Neural cell (in vitro differentiated cells): ENCODE results near the gene SCYL1. TPM values are rescaled to one million over a fixed set of nuclear protein-coding genes. Genes with fewer than 3 reads are reported as not detected.
A peak's percentile ranks its signal among the peaks of the same experiment; 100 is the strongest.

ENCODE experiments used
- H2AFZ ChIP-seq: fragments of 200-600, 300-800 bp; sonication (generic), shearing (Covaris generic); 2 replicates; pipeline ENCODE4 v1.6.0; 2014; ENCODE audit warnings: low read depth, mild to moderate bottlenecking, antibody characterized with exemption, low read length, moderate library complexity
- H3F3A ChIP-seq: fragments of 200-600 bp; shearing (Covaris generic); 2 replicates; pipeline ENCODE4 v1.6.1; 2016; ENCODE audit warnings: mild to moderate bottlenecking, moderate library complexity, mixed read lengths, antibody characterized with exemption, low read length; ENCODE audit not compliant: insufficient read depth, poor library complexity, severe bottlenecking
- H3K27ac ChIP-seq: fragments of 200-600, 300-800 bp; sonication (generic), shearing (Covaris generic); 2 replicates; pipeline ENCODE4 v1.5.1; 2014; ENCODE audit warnings: mild to moderate bottlenecking, low read length, moderate library complexity
- H3K27me3 ChIP-seq: fragments of 300-800, 200-600 bp; sonication (generic), shearing (Covaris generic); 2 replicates; pipeline ENCODE4 v1.6.0; 2014; ENCODE audit warnings: mild to moderate bottlenecking, low read depth, low read length, moderate library complexity; ENCODE audit not compliant: insufficient read depth
- H3K36me3 ChIP-seq: fragments of 300-800, 200-600 bp; sonication (generic), shearing (Covaris generic); 2 replicates; pipeline ENCODE4 v1.5.1; 2014; ENCODE audit warnings: mild to moderate bottlenecking, antibody characterized with exemption, low read length, moderate library complexity; ENCODE audit not compliant: insufficient read depth
- H3K4me2 ChIP-seq: fragments of 300-800, 200-600 bp; sonication (generic), shearing (Covaris generic); 2 replicates; pipeline ENCODE4 v1.6.0; 2014; ENCODE audit warnings: mild to moderate bottlenecking, low read length
- H3K4me3 ChIP-seq: fragments of 300-800, 200-600 bp; sonication (generic), shearing (Covaris generic); 2 replicates; pipeline ENCODE4 v1.5.1; 2014; ENCODE audit warnings: mild to moderate bottlenecking, low read length, moderate library complexity
- H3K79me2 ChIP-seq: fragments of 200-600 bp; shearing (Covaris generic); replicated peaks from 2 replicates; pipeline ENCODE4 v1.6.0; 2014; ENCODE audit warnings: mild to moderate bottlenecking, low read length, moderate library complexity; ENCODE audit not compliant: insufficient read depth
- H3K9ac ChIP-seq: fragments of 300-800, 200-600 bp; sonication (generic), shearing (Covaris generic); 2 replicates; pipeline ENCODE4 v1.6.1; 2016; ENCODE audit warnings: mild to moderate bottlenecking, low read length, mixed read lengths
- H3K9me2 ChIP-seq: fragments of 200-600 bp; shearing (Covaris generic); 2 replicates; pipeline ENCODE4 v1.6.1; 2016; ENCODE audit warnings: mild to moderate bottlenecking, low read length, mixed read lengths; ENCODE audit not compliant: insufficient read depth
- H3K9me3 ChIP-seq: fragments of 200-600, 300-800 bp; sonication (generic), shearing (Covaris generic); 2 replicates; pipeline ENCODE4 v1.6.1; 2016; ENCODE audit warnings: mild to moderate bottlenecking, mixed run types, low read length, moderate library complexity, mixed read lengths
- H4K20me1 ChIP-seq: fragments of 200-600 bp; shearing (Covaris generic); 2 replicates; pipeline ENCODE4 v1.6.1; 2016; ENCODE audit warnings: mild to moderate bottlenecking, mixed run types; ENCODE audit not compliant: insufficient read depth
- CTCF ChIP-seq: fragments of 450-650 bp; IDR thresholded peaks from 2 replicates; pipeline ENCODE4 v1.5.1; 2014; ENCODE audit warnings: antibody characterized with exemption, mild to moderate bottlenecking, moderate library complexity; ENCODE audit not compliant: poor library complexity, severe bottlenecking
- MXI1 ChIP-seq: fragments of 450-650 bp; conservative IDR thresholded peaks from 2 replicates; pipeline ENCODE4 v1.6.1; 2014; ENCODE audit warnings: antibody characterized with exemption, mild to moderate bottlenecking; ENCODE audit not compliant: poor library complexity, severe bottlenecking
- POLR2AphosphoS5 ChIP-seq: IDR thresholded peaks from 2 replicates; pipeline ENCODE4 v1.6.1; 2012
- RAD21 ChIP-seq: fragments of 450-650 bp; conservative IDR thresholded peaks from 2 replicates; pipeline ENCODE4 v1.6.1; 2014; ENCODE audit warnings: antibody characterized with exemption, mild to moderate bottlenecking, moderate library complexity
- REST ChIP-seq: IDR thresholded peaks from 2 replicates; pipeline ENCODE4 v1.6.1; 2012; ENCODE audit warnings: borderline replicate concordance
- TAF1 ChIP-seq: IDR thresholded peaks from 2 replicates; pipeline ENCODE4 v1.6.1; 2012; ENCODE audit warnings: low read depth
- polyA plus RNA-seq: library from polyadenylated mRNA; depleted of rRNA; stranded (reverse); fragments of >200 nt; gene quantifications from 2 replicates; pipeline ENCODE4 v1.2.3, GENCODE V29; 2014

SCYL1 gene
- polyA plus RNA-seq, 1 donor from 2014 or later = 48.3 TPM

- Histone ChIP-seq H3F3A (no peaks in the 10 kb centered on the region), H3K79me2 (peaks cover 31% of the 10 kb centered on the region), H3K4me3 (no peak overlapping the region), H3K27me3 (peaks cover 7% of the 10 kb centered on the region), H3K4me2 (no peak overlapping the region), H3K36me3 (no peaks in the 10 kb centered on the region), H4K20me1 (peaks cover 15% of the 10 kb centered on the region), H3K9ac (no peak overlapping the region), H2AFZ (no peak overlapping the region), H3K9me3 (no peaks in the 10 kb centered on the region), H3K9me2 (no peaks in the 10 kb centered on the region), H3K27ac (no peak overlapping the region)
- no peak for TF ChIP-seq CTCF
Observed at GRCh38 chr11:65576232-65576866, 51.5 kb downstream of the SCYL1 start.

- H3K79me2 ChIP-seq = peaks cover 23% of the 10 kb centered on the region
- H3K36me3 ChIP-seq = no peaks in the 10 kb centered on the region
- H3K27ac ChIP-seq = no peak overlapping the region
- TF ChIP-seq MXI1 (no peak), POLR2AphosphoS5 (peak; percentile 6), RAD21 (no peak), CTCF (no peak), REST (no peak), TAF1 (no peak)
- H4K20me1 ChIP-seq = peaks cover 15% of the 10 kb centered on the region
- H3K4me3 ChIP-seq = no peak overlapping the region
- peaks cover 7% of the 10 kb centered on the region for H3K27me3 ChIP-seq
- no peaks in the 10 kb centered on the region for H3F3A ChIP-seq
- H3K9ac ChIP-seq = no peak overlapping the region
- no peaks in the 10 kb centered on the region for H3K9me3 ChIP-seq
- H3K9me2 ChIP-seq = no peaks in the 10 kb centered on the region
- no peak overlapping the region for H3K4me2 ChIP-seq
- H2AFZ ChIP-seq = no peak overlapping the region
Observed at GRCh38 chr11:65576867-65577755, 52.2 kb downstream of the SCYL1 start.
